GM20000 (cell line): Measurements from ENCODE around the gene HOXA13.

Experiments
- DNase-seq: peaks from one replicate; pipeline ENCODE4 v3.0.0; 2012; ENCODE audit warnings: low spot score
- CTCF ChIP-seq: IDR thresholded peaks from 2 replicates; pipeline ENCODE4 v1.5.1; 2012; ENCODE audit warnings: mild to moderate bottlenecking, control low read depth; ENCODE audit errors: extremely low read depth, missing control alignments

The HOXA13 gene

GRCh38 chr7:27180431-27181420, 19.2 kb downstream of the HOXA13 start:
- no peak for TF ChIP-seq CTCF
- DNase-seq: no peak

- peak; percentile 63 for TF ChIP-seq CTCF
- DNase-seq: peak; percentile 82
Measured at GRCh38 chr7:27179503-27180430, 20.1 kb downstream of the HOXA13 start.

GRCh38 chr7:27179030-27179429, 20.9 kb downstream of the HOXA13 start:
- no peak for TF ChIP-seq CTCF
- DNase-seq: no peak

DNA sequence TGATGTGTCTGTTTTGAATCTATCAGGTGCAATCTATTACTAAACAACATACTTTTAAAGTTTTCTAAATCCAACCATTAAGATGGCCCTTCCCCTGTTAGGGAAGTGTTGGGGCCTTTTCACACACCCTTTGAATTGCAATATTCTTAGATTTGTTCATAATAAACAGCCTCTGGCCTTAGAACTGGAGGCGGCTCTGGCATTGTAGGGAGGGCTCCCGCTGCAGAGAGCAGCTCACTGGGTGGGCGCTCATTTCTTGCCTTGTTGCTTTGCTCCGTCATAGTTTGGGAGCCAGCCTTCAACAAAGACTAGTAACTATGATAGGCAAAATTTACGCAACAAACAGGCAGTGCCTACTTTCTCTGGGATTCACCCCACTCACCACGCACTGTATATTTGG, 21.5 kb downstream of the HOXA13 start:
- DNase-seq: no peak
- no peak for TF ChIP-seq CTCF

DNA sequence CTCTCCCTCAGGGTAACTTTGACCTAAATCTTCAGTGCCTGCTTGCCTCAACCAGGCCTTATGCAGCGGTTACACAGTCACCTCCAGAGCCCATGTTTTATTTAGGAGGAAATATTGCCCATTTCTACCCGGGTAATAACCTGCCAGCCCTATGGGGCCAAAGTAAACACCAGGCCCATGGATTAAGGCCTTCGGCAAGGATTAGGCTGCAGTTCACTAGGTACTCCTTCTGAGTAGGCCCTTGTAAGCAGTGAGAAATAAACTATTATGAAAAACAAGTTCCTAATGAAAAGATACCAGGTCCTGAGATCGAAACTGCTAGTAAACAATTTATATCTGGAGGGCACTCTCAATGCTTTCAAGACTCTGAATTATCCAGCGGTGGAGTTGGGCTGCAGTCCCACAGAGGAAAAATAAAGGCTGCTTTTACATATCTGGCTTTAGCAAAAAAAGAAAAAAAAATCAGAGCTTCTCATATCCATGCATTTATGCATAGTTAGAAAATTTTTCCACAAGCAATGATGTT, 22.0 kb downstream of the HOXA13 start:
- TF ChIP-seq CTCF: no peak
- no peak for DNase-seq

GRCh38 chr7:27176962-27177794, 22.7 kb downstream of the HOXA13 start:
- no peak for DNase-seq
- TF ChIP-seq CTCF: no peak
